ENCODE results near the gene CD247. TPM values are rescaled to one million over a fixed set of nuclear protein-coding genes. Genes with fewer than 3 reads are reported as not detected.

The CD247 gene
- under 1 TPM in 1 of 4 donors, not detected in 3; 0.33 TPM for total RNA-seq

- H3K4me1 ChIP-seq: no peaks in the 10 kb centered on the region
- no peak for DNase-seq
- in situ Hi-C loops (cut with MboI; ENCODE audit: low sequenced_read_pairs in 4 of 4) (no loop called here), intact Hi-C loops (cut with DNase I; ENCODE audit: low total_unique reads) (no loop called here)
- no peak for ATAC-seq
- H3K9me3 ChIP-seq: no peaks in the 10 kb centered on the region
- H3K36me3 ChIP-seq: no peaks in the 10 kb centered on the region
- H3K4me3 ChIP-seq: no peak within 1 kb of the TSS
- H3K27me3 ChIP-seq: no peaks in the 10 kb centered on the region
- TF ChIP-seq POLR2A (IDR thresholded peaks at IDR 0.05) (no peak), CTCF (IDR thresholded peaks at IDR 0.05 in 4 of 5, conservative IDR thresholded peaks at IDR 0.05 in 1 of 5) (no peak)
- H3K27ac ChIP-seq: no peak within 1 kb of the TSS
Measured at GRCh38 chr1:167518331-167518700, at the start of gene CD247. TSS of gene CD247 (minus strand) at chr1:167518529. CDS start at chr1:167518465, 64 bp downstream.

- Histone ChIP-seq H3K4me1 (peaks cover 0 to 5% of the 10 kb centered on the region in 2 donors), H3K27me3 (no peaks in the 10 kb centered on the region), H3K36me3 (no peaks in the 10 kb centered on the region), H3K9me3 (no peaks in the 10 kb centered on the region), H3K4me3 (no peak overlapping the region), H3K27ac (no peak overlapping the region)
- ATAC-seq (no peak), DNase-seq (no peak)
- TF ChIP-seq CTCF (IDR thresholded peaks at IDR 0.05 in 4 of 5, conservative IDR thresholded peaks at IDR 0.05 in 1 of 5): no peak
- no peak for TF ChIP-seq POLR2A (IDR thresholded peaks at IDR 0.05)
- in situ Hi-C loops (cut with MboI; ENCODE audit: low sequenced_read_pairs in 4 of 4): no loop called here
- intact Hi-C loops (cut with DNase I; ENCODE audit: low total_unique reads): no loop called here
Measured at GRCh38 chr1:167567663-167568062, 49.3 kb upstream of the CD247 start.

- peaks cover 0 to 5% of the 10 kb centered on the region in 2 donors for H3K4me1 ChIP-seq
- H3K27me3 ChIP-seq: no peaks in the 10 kb centered on the region
- TF ChIP-seq CTCF (IDR thresholded peaks at IDR 0.05 in 4 of 5, conservative IDR thresholded peaks at IDR 0.05 in 1 of 5) (no peak), POLR2A (IDR thresholded peaks at IDR 0.05) (no peak)
- intact Hi-C loops (cut with DNase I; ENCODE audit: low total_unique reads): no loop called here
- in situ Hi-C loops (cut with MboI; ENCODE audit: low sequenced_read_pairs in 4 of 4): no loop called here
- H3K4me3 ChIP-seq: no peak overlapping the region
- no peak for ATAC-seq
- H3K9me3 ChIP-seq: no peaks in the 10 kb centered on the region
- DNase-seq: no peak
- H3K36me3 ChIP-seq: no peaks in the 10 kb centered on the region
- H3K27ac ChIP-seq: no peak overlapping the region
Measured at GRCh38 chr1:167566766-167567165, 48.4 kb upstream of the CD247 start.

GRCh38 chr1:167565922-167566321 lies 47.6 kb upstream of the CD247 start:
- in situ Hi-C loops (cut with MboI; ENCODE audit: low sequenced_read_pairs in 4 of 4): no loop called here
- no peak overlapping the region for H3K27ac ChIP-seq
- no peaks in the 10 kb centered on the region for H3K9me3 ChIP-seq
- TF ChIP-seq CTCF (IDR thresholded peaks at IDR 0.05 in 4 of 5, conservative IDR thresholded peaks at IDR 0.05 in 1 of 5) (no peak), POLR2A (IDR thresholded peaks at IDR 0.05) (no peak)
- DNase-seq: no peak
- no peak for ATAC-seq
- no peaks in the 10 kb centered on the region for H3K36me3 ChIP-seq
- H3K27me3 ChIP-seq: no peaks in the 10 kb centered on the region
- intact Hi-C loops (cut with DNase I; ENCODE audit: low total_unique reads): no loop called here
- peaks cover 0 to 5% of the 10 kb centered on the region in 2 donors for H3K4me1 ChIP-seq
- no peak overlapping the region for H3K4me3 ChIP-seq

- in situ Hi-C loops (cut with MboI; ENCODE audit: low sequenced_read_pairs in 4 of 4) (no loop called here), intact Hi-C loops (cut with DNase I; ENCODE audit: low total_unique reads) (no loop called here)
- no peak for ATAC-seq
- TF ChIP-seq CTCF (IDR thresholded peaks at IDR 0.05 in 4 of 5, conservative IDR thresholded peaks at IDR 0.05 in 1 of 5) (no peak), POLR2A (IDR thresholded peaks at IDR 0.05) (no peak)
- no peak for DNase-seq
- Histone ChIP-seq H3K27me3 (no peaks in the 10 kb centered on the region), H3K4me1 (peaks cover 0 to 5% of the 10 kb centered on the region in 2 donors), H3K9me3 (no peaks in the 10 kb centered on the region), H3K27ac (no peak overlapping the region), H3K36me3 (no peaks in the 10 kb centered on the region), H3K4me3 (no peak overlapping the region)
Measured at GRCh38 chr1:167564612-167565270, 46.4 kb upstream of the CD247 start.
